HK-2 (cell line): Measurements from ENCODE around the gene STK39.

Experiments used
- DNase-seq: peaks from one replicate; pipeline ENCODE4 v3.0.0-alpha.2; 2018; ENCODE audit not compliant: unreplicated experiment

STK39 gene

GRCh38 chr2:167957662-167958061, 289.7 kb downstream of the STK39 start:
- no peak for DNase-seq

GRCh38 chr2:167955264-167955906, 292.0 kb downstream of the STK39 start:
- DNase-seq = no peak

GRCh38 chr2:167954495-167954894, 292.9 kb downstream of the STK39 start:
- DNase-seq = no peak

- no peak for DNase-seq
Measured at GRCh38 chr2:167953776-167954175, 293.6 kb downstream of the STK39 start.

- DNase-seq = no peak
Measured at GRCh38 chr2:167950571-167950970, 296.8 kb downstream of the STK39 start.

GRCh38 chr2:167946441-167946841, 301.0 kb downstream of the STK39 start:
- DNase-seq = no peak

- DNase-seq = no peak
Measured at GRCh38 chr2:167945660-167946368, 301.6 kb downstream of the STK39 start.

- no peak for DNase-seq
Measured at GRCh38 chr2:167944825-167945659, 302.4 kb downstream of the STK39 start.

GRCh38 chr2:167943897-167944296, 303.5 kb downstream of the STK39 start:
- no peak for DNase-seq

GRCh38 chr2:167943368-167943767, 304.0 kb downstream of the STK39 start:
- DNase-seq = no peak

- no peak for DNase-seq
Measured at GRCh38 chr2:167942366-167943081, 304.9 kb downstream of the STK39 start.

- DNase-seq = no peak
Measured at GRCh38 chr2:167941604-167942003, 305.8 kb downstream of the STK39 start.

GRCh38 chr2:167940734-167941507, 306.5 kb downstream of the STK39 start:
- DNase-seq = no peak

- no peak for DNase-seq
Measured at GRCh38 chr2:167940346-167940725, 307.1 kb downstream of the STK39 start.

- no peak for DNase-seq
Measured at GRCh38 chr2:167939514-167940345, 307.7 kb downstream of the STK39 start.

- no peak for DNase-seq
Measured at GRCh38 chr2:167937403-167937802, 310.0 kb downstream of the STK39 start.

- no peak for DNase-seq
Measured at GRCh38 chr2:167935803-167936110, 311.6 kb downstream of the STK39 start.

GRCh38 chr2:167933097-167933814, 314.1 kb downstream of the STK39 start:
- no peak for DNase-seq

- DNase-seq = no peak
Measured at GRCh38 chr2:167932123-167932693, 315.2 kb downstream of the STK39 start.

- no peak for DNase-seq
Measured at GRCh38 chr2:167929484-167929883, 317.9 kb downstream of the STK39 start.
